AG10803 (cell line): Measurements from ENCODE around the gene SENP1.

Source experiments
- DNase-seq: peaks from one replicate; pipeline ENCODE4 v3.0.0; 2010; ENCODE audit warnings: low read depth
- H3K4me3 ChIP-seq: 2 replicates; pipeline ENCODE4 v1.5.1; 2011; ENCODE audit warnings: mild to moderate bottlenecking, low read length, control low read depth
- CTCF ChIP-seq: conservative IDR thresholded peaks from 2 replicates; pipeline ENCODE4 v1.5.1; 2011; ENCODE audit warnings: mild to moderate bottlenecking, low read length, control low read depth, inconsistent platforms

Gene SENP1

GRCh38 chr12:48075832-48076231 lies 30.0 kb downstream of the SENP1 start:
- no peak for DNase-seq
- no peak for TF ChIP-seq CTCF
- no peak overlapping the region for H3K4me3 ChIP-seq

- no peak overlapping the region for H3K4me3 ChIP-seq
- TF ChIP-seq CTCF: no peak
- DNase-seq: peak; percentile 6
Observed at GRCh38 chr12:48074266-48074665, 31.6 kb downstream of the SENP1 start.

- TF ChIP-seq CTCF: no peak
- DNase-seq: no peak
- H3K4me3 ChIP-seq: no peak overlapping the region
Observed at GRCh38 chr12:48072266-48072665, 33.6 kb downstream of the SENP1 start.

- no peak for DNase-seq
- H3K4me3 ChIP-seq: no peak overlapping the region
- no peak for TF ChIP-seq CTCF
Observed at GRCh38 chr12:48071808-48072207, 34.1 kb downstream of the SENP1 start.

- TF ChIP-seq CTCF: no peak
- no peak for DNase-seq
- H3K4me3 ChIP-seq: no peak overlapping the region
Observed at GRCh38 chr12:48070731-48071130, 35.1 kb downstream of the SENP1 start.

GRCh38 chr12:48070033-48070432 lies 35.8 kb downstream of the SENP1 start:
- TF ChIP-seq CTCF: no peak
- DNase-seq: no peak
- H3K4me3 ChIP-seq: no peak overlapping the region

- DNase-seq: peak; percentile 2
- TF ChIP-seq CTCF: no peak
- no peak overlapping the region for H3K4me3 ChIP-seq
Observed at GRCh38 chr12:48069241-48069640, 36.6 kb downstream of the SENP1 start.
